Stimulated activated CD8-positive, alpha-beta memory T cell treated with anti-CD3 and anti-CD28 coated beads, Interleukin-7, amount 100 ng/mL, for 48 hours (primary cell): ENCODE results near the gene PRKCE.
"Not testable (repeated sequence)": the region's sequence is repeated elsewhere in the genome, so short reads cannot be mapped to it uniquely, and the experiment has no call there.

ENCODE experiments used
- DNase-seq, 2 donors: peaks; one replicate each; pipeline ENCODE4 v3.0.0-alpha.2; 2020; ENCODE audit warnings: low read depth in 1 of 2; ENCODE audit errors: extremely low read depth in 1 of 2

The PRKCE gene

DNA sequence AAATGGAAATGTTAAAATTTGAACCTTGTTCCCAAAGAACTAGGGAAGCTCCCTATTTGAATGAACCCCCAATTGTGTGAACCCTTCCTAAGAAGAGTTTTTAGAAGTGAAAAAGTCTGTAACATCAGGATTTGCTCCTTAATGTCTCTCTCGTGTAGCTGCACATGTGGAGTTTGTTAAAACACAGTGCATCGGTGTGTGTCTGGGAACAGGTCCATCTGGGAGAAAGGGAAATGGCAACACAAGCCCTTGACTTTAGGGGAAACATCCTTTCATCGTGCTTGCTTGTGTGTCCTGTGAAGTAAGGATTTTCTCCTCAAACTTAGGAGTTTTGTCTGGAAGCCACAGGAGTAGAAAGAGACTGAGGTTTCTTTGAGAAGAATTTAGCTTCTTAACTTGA lies 203.9 kb downstream of the PRKCE start:
- no peak for DNase-seq

DNA sequence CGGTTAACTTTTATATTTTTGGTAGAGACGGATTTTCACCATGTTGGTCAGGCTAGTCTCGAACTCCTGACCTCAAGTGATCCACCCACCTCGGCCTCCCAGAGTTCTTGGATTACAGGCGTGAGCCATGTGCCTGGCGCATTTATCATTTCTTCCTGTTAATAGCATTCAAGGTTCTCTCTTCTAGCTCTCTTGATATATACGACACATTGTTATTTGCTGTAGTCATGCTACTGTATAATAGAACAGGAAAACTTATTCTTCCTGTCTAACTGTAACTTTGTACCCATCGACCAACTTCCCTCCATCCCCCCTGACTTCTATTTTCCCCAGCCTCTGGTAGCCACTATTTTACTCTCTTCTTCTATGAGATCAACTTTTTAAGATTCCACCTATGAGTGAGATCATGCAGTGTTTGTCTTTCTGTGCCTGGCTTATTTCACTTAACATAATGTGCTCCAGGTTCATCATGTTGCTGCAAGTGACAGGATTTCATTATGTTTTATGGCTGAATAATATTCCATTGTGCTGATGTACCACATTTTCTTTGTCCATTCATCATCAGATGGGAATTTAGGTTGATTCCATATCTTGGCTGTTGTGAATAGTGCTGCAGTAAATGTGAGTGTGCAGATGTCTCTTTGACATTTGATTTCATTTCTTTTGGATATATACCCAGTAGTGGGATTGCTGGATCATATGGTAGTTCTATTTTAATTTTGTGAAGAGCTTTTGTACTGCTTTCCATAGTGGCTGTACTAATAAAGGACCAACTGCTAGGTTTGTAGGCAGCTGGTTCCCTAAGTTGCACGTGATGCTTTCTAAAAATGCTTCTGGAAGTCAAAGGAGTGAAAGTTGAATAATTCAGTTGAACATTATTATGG lies 205.2 kb downstream of the PRKCE start:
- DNase-seq: no peak

DNA sequence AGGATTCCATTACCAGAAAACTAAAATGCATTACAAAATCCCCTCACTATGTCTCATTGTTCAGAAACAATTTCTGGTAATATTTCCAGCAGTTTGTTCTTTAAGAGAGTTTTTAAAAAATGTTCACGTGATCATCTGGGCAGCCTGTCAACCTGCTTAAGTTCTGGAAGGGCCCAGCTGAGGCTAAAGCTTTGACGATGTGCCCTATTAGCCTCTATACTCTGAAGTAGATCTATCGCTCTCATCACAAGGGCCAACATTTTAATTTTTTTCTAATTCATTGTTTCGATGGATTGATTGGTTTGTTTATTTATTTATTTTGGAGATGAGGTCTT lies 205.8 kb downstream of the PRKCE start:
- DNase-seq: no peak

DNA sequence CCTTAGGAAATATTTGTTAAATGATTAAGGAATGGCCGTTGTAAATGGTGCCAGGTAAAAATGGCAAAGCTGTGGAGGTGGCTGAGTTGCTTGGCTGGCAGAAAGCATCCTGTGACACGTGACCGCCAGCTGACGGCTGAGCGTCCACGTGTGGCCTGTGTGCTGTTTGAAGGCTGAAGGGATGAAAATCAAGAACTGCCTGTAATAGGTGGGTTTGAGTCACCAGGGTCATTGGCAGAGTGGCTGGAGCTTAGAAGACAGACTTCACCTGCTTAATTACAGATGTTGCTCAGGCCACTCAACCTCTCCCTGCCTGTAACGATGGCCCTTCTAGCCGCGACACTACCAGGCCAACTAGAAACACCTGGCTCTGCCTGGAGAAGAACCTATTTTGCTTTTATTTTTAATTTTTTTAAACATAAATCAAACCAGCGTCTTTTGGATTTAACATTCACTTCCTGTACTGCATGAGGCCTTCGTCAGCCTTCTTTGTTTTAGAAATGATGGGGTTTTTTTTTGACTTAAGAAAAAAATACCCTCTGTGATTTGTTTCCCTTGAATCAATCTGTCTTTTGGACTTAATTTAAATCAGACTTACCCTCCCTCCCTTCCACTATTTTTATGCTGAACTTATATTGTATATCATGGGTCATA lies 206.5 kb downstream of the PRKCE start:
- DNase-seq: no peak

DNA sequence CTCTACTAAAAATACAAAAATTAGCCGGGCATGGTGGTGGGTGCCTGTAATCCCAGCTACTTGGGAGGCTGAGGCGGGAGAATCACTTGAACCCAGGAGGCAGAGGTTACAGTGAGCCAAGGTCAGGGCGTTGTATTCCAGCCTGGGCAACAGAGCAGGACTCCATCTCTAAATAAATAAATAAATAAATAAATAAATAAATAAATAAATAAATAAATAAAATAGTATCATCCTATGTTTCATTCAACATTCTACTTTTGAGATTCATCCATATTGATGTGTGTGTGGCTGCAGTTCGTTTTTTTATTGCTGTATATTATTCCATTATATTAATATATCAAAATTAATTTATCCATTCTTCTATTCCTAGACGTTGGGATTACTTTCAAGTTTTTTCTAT lies 207.4 kb downstream of the PRKCE start:
- not testable (repeated sequence) for DNase-seq

DNA sequence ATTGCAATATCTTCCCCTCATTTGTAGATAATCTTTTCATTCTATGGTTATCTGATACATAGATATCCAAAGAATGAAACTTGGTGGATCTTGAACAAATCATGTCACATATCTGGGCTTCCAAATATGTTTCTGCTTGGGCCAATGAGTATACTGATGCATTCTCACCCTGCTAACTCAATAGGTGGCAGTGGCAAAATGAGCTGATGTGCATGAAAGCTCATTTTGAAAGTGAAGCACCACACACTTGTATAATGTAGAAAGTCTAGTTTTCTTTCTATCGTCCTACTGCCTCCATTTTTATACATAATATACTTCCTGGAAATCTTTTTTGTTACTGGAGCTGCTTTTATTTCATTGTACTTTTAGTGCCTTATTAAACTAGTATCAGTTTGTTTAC lies 208.2 kb downstream of the PRKCE start:
- no peak for DNase-seq

DNA sequence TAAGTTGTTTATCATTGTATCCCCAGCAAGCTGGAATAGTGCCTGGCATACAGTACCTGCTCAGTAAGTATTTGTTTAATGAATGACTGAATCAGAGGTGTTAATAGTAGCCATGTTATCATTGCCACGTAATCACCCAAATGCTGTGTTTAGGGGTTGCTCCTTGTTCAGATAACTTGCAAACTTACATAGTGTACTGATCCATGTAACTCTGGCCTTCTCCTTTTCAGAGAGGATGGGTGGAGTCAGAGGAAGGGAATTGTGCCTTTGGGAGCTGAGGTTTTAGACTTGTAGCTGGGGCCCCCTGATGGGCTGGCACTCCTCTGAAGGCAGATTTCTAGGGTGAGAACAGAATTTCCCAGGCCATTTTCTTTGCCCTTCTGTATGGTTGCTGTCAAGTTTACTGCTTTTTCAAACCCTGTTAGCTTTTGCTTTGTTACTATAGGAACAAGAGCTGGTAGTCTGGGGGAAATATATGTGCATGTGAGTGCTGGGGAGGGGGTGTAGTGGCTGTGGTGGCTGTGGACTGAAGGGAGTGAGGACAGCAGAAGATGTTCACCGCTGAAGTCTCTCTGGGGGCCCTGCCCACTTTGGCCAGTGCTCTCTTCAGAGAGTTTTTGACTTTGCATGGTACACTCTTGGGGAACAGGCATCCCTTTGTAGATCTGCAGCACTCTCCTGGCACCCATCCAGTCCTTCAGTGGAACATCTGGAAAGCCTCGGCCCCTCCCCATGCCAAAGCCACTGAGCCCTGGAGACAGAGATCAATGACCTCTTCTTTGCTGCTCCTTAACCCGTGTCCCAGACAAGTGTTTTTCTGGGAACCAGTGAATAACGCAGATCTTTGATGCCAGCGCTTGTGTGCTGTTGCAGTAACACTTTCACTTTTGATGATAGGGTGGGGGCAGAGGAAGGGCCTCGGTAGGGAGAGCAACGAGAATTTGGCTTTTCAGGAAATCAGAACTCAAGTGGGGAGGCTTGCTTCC lies 209.0 kb downstream of the PRKCE start:
- no peak for DNase-seq

DNA sequence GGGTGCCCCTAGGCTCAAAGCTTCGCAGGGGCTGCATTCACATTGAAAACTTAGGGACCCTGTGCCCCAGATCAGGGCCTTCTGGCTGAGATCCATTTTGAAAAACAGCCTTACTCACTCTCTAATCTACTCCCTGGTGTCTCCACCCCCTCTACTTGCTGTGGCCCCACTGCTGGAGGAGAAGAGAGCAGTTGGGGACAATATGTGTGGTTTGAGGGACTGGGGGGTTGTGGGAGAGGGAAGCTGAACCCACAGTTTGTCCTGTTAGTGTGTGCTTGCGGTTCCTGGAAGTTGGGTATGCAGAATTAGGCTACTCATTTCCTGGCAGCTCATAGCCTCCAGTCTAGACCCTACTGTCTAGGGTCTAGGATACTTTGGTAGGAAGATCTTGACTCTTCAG lies 211.4 kb downstream of the PRKCE start:
- no peak for DNase-seq

DNA sequence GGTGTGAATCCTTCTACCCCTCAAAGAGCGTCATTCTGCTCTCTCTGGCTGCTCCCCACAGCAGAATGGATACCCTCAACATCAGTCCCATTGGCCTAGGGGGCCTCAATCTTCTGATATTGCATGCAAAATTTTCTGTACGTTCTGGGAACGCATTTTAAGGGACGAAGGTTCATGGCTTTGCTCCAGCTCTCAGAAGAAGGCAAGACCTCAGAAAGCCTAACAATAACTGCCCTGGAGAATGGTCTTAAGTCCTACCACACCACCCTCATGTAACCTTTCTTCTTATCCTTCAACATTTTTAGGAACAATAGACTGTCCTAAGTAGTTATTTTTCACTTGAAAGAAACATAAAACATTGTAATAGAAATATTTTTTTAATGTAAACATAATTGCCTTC lies 212.6 kb downstream of the PRKCE start:
- DNase-seq: no peak

DNA sequence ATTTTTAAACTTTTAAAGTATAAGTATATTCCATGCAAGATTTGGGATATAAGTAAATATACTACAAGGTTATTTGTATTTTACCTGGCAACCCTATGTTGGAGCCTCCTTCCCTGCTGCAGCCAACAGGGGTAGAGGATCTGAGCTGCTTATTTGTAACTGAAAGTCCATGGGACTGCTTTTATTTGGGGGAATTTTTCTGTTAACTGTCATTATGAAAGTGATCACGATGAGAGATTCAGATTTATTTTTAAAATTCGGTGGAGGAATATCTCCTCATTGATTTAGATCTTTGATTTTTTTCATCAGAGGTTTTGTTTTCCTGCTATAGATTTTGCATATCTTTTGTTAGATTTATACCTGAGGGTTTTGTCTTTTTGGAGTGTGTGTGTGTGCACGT lies 215.9 kb downstream of the PRKCE start:
- DNase-seq: no peak

DNA sequence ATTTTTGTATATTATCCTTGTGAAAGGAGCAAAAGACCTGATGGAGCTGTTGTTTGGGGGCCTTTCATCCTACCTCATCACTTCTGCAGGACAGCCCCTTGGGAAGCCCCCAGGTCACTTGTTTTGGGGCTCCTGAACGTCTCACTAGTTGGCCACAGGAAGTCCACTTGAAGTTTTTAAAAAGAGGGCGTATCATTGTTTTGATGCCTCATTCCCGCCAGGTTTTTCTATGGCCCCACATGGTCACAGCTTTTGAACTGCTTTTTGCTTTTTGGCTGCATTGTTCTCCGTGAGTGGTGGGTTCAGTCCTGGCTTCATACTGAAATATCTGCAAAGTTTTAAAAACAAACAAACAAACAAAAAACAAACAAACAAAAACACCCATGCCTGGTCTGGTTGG lies 216.3 kb downstream of the PRKCE start:
- DNase-seq: no peak

DNA sequence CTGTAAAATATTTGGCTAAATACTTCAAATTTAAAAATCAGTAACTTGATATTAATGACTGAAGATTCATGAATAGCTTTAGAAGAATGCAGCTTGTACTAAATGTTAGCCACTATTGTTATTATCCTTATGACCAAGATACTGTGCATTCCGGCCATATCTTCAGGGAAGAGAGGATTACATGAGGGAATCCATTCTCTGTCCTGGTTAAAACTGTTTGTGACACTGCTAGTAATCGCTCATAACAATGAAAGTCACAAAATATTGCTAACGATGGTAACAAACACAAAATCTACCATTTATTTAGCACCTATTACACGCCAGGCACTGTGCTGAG lies 217.7 kb downstream of the PRKCE start:
- no peak for DNase-seq

DNA sequence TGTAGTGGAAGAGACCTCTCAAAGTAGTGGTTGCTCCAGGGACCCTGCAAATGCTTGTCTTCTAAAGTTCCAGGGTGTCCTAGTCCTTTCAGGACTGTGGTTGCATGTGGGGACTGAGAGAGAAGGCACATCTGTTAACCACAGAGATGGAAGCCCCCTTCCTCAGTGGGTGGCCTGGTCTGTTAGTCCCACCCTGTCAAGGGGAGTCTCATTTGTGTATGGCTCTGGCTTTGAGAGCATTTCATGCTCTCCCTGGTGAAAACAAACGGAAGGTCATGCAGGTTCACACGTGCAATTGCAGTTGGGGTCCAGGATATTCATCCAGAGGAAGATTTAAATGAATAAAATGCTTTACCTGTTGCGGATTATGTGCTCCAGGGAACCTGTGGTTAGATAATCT lies 219.6 kb downstream of the PRKCE start:
- no peak for DNase-seq

DNA sequence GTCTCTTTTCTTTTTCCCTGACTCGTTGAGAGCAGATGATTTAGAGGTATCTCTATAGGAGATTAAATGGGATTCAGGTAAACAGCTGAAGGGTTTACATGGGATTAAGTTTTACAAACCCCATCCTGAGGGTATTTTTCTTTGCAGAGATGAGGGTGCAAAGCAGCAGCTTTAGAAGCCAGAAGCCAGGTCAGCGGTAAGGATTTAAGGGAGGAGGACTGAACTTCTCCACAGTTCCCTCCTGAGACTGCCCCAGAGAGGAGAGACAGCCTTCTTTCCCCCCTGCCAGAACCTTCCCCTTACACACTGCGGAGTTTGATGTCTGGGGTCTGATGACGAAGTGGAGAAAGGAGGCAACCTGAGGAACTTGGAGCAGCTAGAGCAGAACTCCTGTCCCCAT lies 220.1 kb downstream of the PRKCE start:
- no peak for DNase-seq

DNA sequence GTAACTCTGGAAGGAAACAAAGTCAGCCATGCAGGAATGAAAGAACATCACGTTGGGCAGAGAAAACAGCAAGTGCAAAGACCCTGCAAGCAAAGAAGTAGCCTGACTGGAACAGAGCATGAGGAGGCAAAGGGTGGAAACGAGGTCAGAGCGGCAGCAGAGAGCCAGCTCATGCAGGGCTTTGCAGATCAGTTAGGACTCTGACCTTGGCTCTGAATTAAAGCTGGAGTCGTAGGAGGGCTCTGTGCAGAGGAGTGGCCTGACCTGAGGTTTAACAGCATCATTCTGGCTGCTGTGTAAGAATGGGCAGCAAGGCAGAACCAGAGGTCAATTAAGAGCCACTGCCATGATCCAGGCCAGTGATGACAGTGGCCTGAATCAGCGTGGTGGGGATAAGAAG lies 220.7 kb downstream of the PRKCE start:
- no peak for DNase-seq

DNA sequence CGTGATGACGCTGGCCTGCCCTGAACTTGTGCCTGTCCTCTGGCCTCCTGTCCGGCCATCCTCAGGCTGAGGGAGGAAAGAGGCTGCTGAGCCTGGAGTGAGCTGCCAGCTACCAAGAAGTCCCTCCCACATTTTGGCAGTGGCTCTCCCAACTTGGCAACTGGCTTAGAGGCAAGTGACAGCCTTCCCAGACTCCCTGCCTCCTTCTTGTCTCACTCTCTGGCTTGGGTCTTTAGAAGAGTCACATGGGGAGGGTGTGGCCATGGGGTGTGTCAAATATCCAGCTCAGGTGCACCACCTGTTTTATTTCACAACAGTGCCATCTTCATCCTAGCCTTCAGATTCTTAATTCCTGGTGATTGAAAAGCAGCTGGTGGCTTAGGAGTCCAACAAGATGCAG lies 222.9 kb downstream of the PRKCE start:
- no peak for DNase-seq

DNA sequence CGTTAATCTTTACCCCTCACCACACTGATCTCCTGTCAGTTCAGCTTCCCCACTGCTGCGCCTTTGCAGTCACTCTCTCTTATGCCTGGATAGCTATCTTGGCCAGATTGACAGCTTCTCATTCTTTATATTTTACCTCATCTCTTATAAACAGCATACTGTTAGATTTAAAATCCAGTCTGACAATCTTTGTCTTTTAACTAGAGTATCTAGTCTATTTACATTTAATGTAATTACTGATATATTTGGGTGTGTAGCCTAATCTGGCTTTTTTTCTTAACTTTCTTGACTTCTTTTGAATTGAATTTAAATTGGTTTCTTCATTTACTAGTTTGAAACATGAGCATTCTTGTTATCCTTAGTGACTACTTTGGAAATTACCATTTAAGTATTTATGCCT lies 225.1 kb downstream of the PRKCE start:
- DNase-seq: no peak

DNA sequence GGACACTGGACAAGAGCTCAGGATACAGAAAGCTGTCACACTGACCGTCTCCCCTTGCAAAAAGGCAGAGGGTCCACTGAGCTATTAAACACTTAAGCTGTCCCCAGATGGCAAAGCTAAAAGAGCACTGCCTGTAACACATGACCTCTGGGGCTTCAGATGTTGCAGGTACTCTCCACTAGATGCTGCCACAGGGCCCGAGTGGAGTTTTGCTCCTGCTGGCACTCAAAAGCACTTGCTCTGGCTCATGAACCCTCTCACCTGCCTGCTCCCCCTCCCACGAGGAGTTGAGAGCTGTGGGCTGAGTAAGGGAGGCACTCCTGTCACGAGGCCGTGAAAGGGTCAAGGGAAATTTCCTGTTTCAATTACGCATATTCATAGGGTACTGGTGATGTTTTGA lies 227.9 kb downstream of the PRKCE start:
- no peak for DNase-seq

DNA sequence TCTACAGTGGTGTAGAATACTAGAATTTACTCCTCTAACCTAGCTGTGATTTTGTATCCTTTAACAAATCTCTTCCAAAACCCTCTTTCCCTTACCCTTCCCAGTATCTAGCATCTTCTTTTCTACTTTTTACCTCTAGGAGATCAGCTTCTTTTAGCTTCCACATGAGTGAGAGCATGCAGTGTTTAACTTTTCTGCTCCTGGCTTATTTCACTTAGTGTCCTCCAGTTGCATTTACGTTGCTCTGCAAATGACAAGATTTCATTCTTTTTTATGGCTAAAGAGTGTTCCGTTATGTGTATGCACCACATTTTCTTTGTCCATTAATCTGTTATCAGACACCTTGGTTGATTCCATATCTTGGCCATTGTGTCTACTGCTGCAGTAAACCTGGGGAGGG lies 228.5 kb downstream of the PRKCE start:
- no peak for DNase-seq

DNA sequence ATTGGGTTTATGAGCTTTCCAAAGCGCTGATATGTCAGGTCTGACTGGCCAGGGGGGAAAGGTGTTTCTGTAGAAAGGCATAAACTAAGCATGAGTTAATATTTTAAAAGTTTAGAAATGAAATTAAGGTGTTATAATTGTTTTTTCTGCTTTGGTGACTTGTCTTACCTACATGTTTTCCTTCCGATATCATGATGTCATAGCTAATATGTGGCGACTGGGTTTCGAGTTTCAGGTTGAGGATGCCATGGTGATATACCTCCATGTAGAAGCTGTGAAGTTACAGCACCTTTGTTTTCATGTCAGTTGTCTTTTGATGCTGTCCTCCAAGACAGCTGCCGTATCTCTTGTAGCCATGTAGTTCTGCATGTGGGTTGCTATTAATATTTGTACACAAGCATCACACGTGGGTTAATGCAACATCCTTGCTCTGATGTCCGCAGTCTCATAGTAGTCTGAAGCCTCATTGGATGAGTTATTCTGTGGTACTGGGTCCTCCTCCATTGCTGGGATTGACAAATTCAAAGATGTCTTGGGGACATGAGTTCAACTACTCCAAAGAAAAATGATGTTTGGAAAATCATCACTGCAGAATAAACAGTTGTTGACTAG lies 230.6 kb downstream of the PRKCE start:
- no peak for DNase-seq
